ENCODE measurements around the gene YAF2. TPM values are rescaled to one million over a fixed set of nuclear protein-coding genes. Genes with fewer than 3 reads are reported as not detected.

Gene YAF2
- total and polyA plus RNA-seq, 7 donors: 8.6 to 52.8 (median 29.6) TPM

DNA sequence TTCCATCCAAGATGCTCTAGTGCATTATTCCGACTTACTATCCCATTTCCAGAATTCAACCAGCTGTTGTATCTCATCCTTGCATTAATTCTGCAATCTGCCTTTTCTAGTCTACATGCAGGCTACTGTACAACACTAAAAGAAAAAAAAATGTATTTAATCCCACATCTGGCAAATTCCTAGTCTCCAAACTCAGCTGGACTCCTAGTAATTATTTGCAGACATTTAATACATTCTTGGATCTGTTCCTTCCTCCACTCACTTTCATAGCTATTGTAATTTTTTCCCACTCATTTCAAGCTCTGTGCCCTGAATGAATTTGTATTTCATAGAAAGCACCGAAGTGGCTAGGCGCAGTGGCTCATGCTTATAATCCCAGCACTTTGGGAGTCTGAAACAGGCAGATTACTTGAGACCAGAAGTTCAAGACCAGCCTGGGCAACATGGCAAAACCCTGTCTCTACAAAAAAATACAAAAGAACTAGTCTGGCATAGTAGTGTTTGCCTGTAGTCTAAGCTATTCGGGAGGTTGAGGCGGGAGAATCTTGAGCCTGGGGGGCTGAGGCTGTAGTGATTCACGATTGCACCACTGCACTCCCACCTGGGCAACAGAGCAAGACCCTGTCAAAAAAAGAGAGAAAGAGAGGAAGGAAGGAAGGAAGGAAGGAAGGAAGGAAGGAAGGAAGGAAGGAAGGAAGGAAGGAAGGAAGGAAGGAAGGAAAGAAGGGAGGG lies 39.5 kb upstream of the YAF2 start:
- 83 to 86% methylated on average over 6 of the region's 6 CpGs for WGBS, 2 donors
- no peaks in the 10 kb centered on the region for H3K27me3 ChIP-seq
- H3K4me3 ChIP-seq: no peak overlapping the region
- DNase-seq: no peak
- H3K36me3 ChIP-seq: no peaks in the 10 kb centered on the region
- H3K27ac ChIP-seq: no peak overlapping the region
- intact Hi-C loops (cut with DNase I): no loop called here
- H3K9me3 ChIP-seq: no peaks in the 10 kb centered on the region
- no peaks in the 10 kb centered on the region for H3K4me1 ChIP-seq
- TF ChIP-seq POLR2A (IDR thresholded peaks at IDR 0.05) (no peak), EP300 (IDR thresholded peaks at IDR 0.05) (no peak)
- TF ChIP-seq, protein P1, sequence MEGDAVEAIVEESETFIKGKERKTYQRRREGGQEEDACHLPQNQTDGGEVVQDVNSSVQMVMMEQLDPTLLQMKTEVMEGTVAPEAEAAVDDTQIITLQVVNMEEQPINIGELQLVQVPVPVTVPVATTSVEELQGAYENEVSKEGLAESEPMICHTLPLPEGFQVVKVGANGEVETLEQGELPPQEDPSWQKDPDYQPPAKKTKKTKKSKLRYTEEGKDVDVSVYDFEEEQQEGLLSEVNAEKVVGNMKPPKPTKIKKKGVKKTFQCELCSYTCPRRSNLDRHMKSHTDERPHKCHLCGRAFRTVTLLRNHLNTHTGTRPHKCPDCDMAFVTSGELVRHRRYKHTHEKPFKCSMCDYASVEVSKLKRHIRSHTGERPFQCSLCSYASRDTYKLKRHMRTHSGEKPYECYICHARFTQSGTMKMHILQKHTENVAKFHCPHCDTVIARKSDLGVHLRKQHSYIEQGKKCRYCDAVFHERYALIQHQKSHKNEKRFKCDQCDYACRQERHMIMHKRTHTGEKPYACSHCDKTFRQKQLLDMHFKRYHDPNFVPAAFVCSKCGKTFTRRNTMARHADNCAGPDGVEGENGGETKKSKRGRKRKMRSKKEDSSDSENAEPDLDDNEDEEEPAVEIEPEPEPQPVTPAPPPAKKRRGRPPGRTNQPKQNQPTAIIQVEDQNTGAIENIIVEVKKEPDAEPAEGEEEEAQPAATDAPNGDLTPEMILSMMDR (IDR thresholded peaks at IDR 0.05): no peak

DNA sequence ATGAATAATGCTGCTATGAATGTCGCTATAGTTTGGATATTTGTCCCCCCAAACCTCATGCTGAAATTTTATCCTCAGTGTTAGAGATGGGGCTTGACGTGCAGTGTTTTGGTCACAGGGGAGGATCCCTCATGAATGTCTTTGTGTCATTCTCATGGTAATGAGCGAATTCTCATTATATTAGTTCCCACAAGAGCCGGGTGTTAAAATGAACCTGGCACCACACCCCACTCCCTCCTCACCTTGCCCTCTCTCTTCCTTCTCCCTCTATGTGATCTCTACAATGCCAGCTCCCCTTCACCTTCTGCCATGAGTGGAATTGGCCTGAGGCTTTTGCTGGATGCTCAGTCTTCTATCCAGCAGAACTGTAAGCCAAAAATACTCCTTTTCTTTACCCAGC lies 37.5 kb upstream of the YAF2 start:
- H3K27ac ChIP-seq: no peak overlapping the region
- WGBS, 2 donors: 91 to 95% methylated on average over 4 of the region's 4 CpGs
- H3K9me3 ChIP-seq: no peaks in the 10 kb centered on the region
- H3K27me3 ChIP-seq: no peaks in the 10 kb centered on the region
- no peaks in the 10 kb centered on the region for H3K4me1 ChIP-seq
- intact Hi-C loops (cut with DNase I): no loop called here
- H3K36me3 ChIP-seq: no peaks in the 10 kb centered on the region
- TF ChIP-seq, protein P1 (IDR thresholded peaks at IDR 0.05): no peak
- no peak for TF ChIP-seq POLR2A (IDR thresholded peaks at IDR 0.05)
- TF ChIP-seq EP300 (IDR thresholded peaks at IDR 0.05): no peak
- no peak for TF ChIP-seq POLR2AphosphoS5 (IDR thresholded peaks at IDR 0.05)
- no peak overlapping the region for H3K4me3 ChIP-seq
- DNase-seq: no peak

DNA sequence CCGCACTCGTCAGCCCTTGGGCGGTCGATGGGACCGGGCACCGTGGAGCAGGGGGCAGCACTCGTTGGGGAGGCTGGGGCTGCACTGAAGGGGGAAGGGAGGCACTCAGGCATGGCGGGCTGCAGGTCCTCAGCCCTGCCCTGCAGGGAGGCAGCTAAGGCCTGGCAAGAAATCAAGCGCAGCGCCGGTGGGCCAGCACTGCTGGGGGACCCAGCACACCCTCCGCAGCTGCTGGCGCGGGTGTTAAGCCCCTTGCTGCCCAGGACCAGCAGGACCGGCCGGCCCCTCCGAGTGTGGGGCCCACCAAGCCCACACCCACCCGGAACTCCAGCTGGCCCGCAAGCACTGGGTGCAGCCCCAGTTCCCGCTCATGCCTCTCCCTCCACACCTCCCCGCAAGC lies 35.7 kb upstream of the YAF2 start:
- Histone ChIP-seq H3K36me3 (no peaks in the 10 kb centered on the region), H3K27ac (no peak overlapping the region), H3K27me3 (no peaks in the 10 kb centered on the region), H3K4me1 (no peaks in the 10 kb centered on the region), H3K4me3 (no peak overlapping the region), H3K9me3 (no peaks in the 10 kb centered on the region)
- WGBS, 2 donors: 95 to 96% methylated on average over 21 of the region's 21 CpGs
- intact Hi-C loops (cut with DNase I): no loop called here
- TF ChIP-seq POLR2A (IDR thresholded peaks at IDR 0.05) (no peak), POLR2AphosphoS5 (IDR thresholded peaks at IDR 0.05) (no peak), EP300 (IDR thresholded peaks at IDR 0.05) (no peak)
- TF ChIP-seq, protein P1 (IDR thresholded peaks at IDR 0.05): no peak
- DNase-seq: no peak

DNA sequence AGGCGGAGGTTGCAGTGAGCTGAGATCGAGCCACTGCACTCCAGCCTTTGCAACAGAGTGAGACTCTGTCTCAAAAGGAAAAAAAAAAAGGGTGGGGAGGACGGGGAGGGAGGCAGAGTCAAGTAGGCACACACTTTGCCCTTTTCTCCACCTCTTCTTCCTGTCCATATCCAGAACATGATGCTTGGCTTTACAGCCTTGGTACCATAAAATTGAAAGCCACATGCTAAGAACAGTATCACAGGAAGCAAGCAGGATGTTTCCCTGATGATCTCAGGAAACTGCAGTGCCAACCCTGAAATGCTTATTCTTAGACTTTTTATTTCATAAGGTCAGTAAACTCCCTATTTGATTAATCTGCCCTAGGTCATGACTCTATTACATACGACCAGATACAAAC lies 32.5 kb upstream of the YAF2 start:
- Histone ChIP-seq H3K36me3 (no peaks in the 10 kb centered on the region), H3K27me3 (no peaks in the 10 kb centered on the region), H3K27ac (no peak overlapping the region), H3K9me3 (no peaks in the 10 kb centered on the region), H3K4me1 (no peaks in the 10 kb centered on the region), H3K4me3 (no peak overlapping the region)
- no peak for DNase-seq
- intact Hi-C loops (cut with DNase I): no loop called here
- TF ChIP-seq EP300 (IDR thresholded peaks at IDR 0.05): no peak
- no peak for TF ChIP-seq POLR2A (IDR thresholded peaks at IDR 0.05)
- TF ChIP-seq POLR2AphosphoS5 (IDR thresholded peaks at IDR 0.05): no peak
- TF ChIP-seq, protein P1 (IDR thresholded peaks at IDR 0.05): no peak
- 47 to 49% methylated on average over 4 of the region's 4 CpGs for WGBS, 2 donors
